Left colon (tissue), 2 donors: ENCODE results near the gene ARHGEF40. TPM values are rescaled to one million over a fixed set of nuclear protein-coding genes. Genes with fewer than 3 reads are reported as not detected.

Experiments used
- ATAC-seq: fragments of 200-7000 bp; cut with Tn5 transposase; one replicate; pipeline ENCODE4 v1.9.1; 2020; ENCODE audit warnings: mild to moderate bottlenecking, moderate library complexity
- DNase-seq, 2 donors: peaks; one replicate each; pipeline ENCODE4 v3.0.0-alpha.2; 2020
- intact Hi-C, 2 donors: fragments of 100-400 bp; cut with DNase I in 1 of 2; cut with micrococcal nuclease in 1 of 2; formaldehyde crosslinking; loops; one replicate each; pipeline versions ENCODE4 v1.11.2 to v1.14.0; 2022; cut with DNase I, micrococcal nuclease
- total RNA-seq, 2 donors: library from RNA; stranded (reverse); fragmentation: NEBNext Ultra II Directional; extraction: Animal tissue kit (Norgen Biotek cat#: 25700); gene quantifications; one replicate each; pipeline ENCODE4 v1.2.1, GENCODE V29; 2021
- donor health status: DM: no; HTN: no; CAD: no.
- donor health status: DM: yes; HTN: yes; CAD: no.

Gene ARHGEF40
- total RNA-seq, 2 donors from 2014 or later: 37.2 to 40.8 TPM

- ATAC-seq: no peak
- intact Hi-C loops: no loop called here
- DNase-seq: no peak
Measured at GRCh38 chr14:21073921-21074320, 3.8 kb downstream of the ARHGEF40 start.

GRCh38 chr14:21074398-21075272 is 4.5 kb downstream of the ARHGEF40 start:
- intact Hi-C loops: no loop called here
- no peak for ATAC-seq

GRCh38 chr14:21075719-21076437 is 5.8 kb downstream of the ARHGEF40 start:
- DNase-seq (no peak), ATAC-seq (no peak)
- intact Hi-C loops: no loop called here

More at GRCh38 chr14:21074398-21075272, 4.5 kb downstream of the ARHGEF40 start:
- DNase-seq: no peak

GRCh38 chr14:21077672-21078071 is 7.6 kb downstream of the ARHGEF40 start:
- intact Hi-C loops: no loop called here
- no peak for DNase-seq
- no peak for ATAC-seq

- DNase-seq (no peak), ATAC-seq (no peak)
- intact Hi-C loops: no loop called here
Measured at GRCh38 chr14:21078287-21078686, 8.2 kb downstream of the ARHGEF40 start.

- ATAC-seq (no peak), DNase-seq (no peak)
- intact Hi-C loops: no loop called here
Measured at GRCh38 chr14:21078726-21079125, 8.6 kb downstream of the ARHGEF40 start.

- DNase-seq (no peak), ATAC-seq (no peak)
- intact Hi-C loops: no loop called here
Measured at GRCh38 chr14:21081521-21082142, 11.5 kb downstream of the ARHGEF40 start.

GRCh38 chr14:21083565-21084325 is 13.6 kb downstream of the ARHGEF40 start:
- ATAC-seq: no peak
- no peak for DNase-seq
- intact Hi-C loops: no loop called here

GRCh38 chr14:21084396-21084795 is 14.3 kb downstream of the ARHGEF40 start:
- DNase-seq: no peak
- intact Hi-C loops: no loop called here
- ATAC-seq: no peak

- intact Hi-C loops: no loop called here
- no peak for DNase-seq
- ATAC-seq: peak; percentile 11
Measured at GRCh38 chr14:21084998-21085853, 15.1 kb downstream of the ARHGEF40 start.

GRCh38 chr14:21086908-21087293 is 16.8 kb downstream of the ARHGEF40 start:
- no peak for ATAC-seq
- DNase-seq: no peak
- intact Hi-C loops: no loop called here

- intact Hi-C loops: no loop called here
- no peak for DNase-seq
- no peak for ATAC-seq
Measured at GRCh38 chr14:21087294-21088091, 17.4 kb downstream of the ARHGEF40 start.

GRCh38 chr14:21088687-21089086 is 18.6 kb downstream of the ARHGEF40 start:
- ATAC-seq (no peak), DNase-seq (no peak)
- intact Hi-C loops: no loop called here

- ATAC-seq (peak; percentile 58), DNase-seq (no peak)
- intact Hi-C loops: no loop called here
Measured at GRCh38 chr14:21089271-21089670, 19.2 kb downstream of the ARHGEF40 start.

GRCh38 chr14:21089877-21090193 is 19.7 kb downstream of the ARHGEF40 start:
- intact Hi-C loops: loop anchor here in 1 of 2 donors (10.0 kb wide), 1 partner anchor 75 kb away; no protein-coding TSS in a partner anchor
- DNase-seq (no peak), ATAC-seq (no peak)

GRCh38 chr14:21090194-21090939 is 20.3 kb downstream of the ARHGEF40 start:
- ATAC-seq (peak; percentile 30), DNase-seq (peak; percentile 39 to 61)
- intact Hi-C loops: loop anchor here in 1 of 2 donors (10.0 kb wide), 1 partner anchor 76 kb away; no protein-coding TSS in a partner anchor
